MM.1S (cell line): ENCODE measurements around the gene TERC.

Experiments
- DNase-seq: peaks from one replicate; pipeline ENCODE4 v3.0.0-alpha.2; 2015
- H2AFZ ChIP-seq: fragments of 300-600 bp; sonication (generic); 2 replicates; pipeline ENCODE4 v1.6.0; 2016; ENCODE audit warnings: antibody characterized with exemption, low read length
- H3F3A ChIP-seq: fragments of 300-600 bp; sonication (generic); 2 replicates; pipeline ENCODE4 v1.6.1; 2016; ENCODE audit warnings: mild to moderate bottlenecking, antibody characterized with exemption, low read length, moderate library complexity, mixed read lengths; ENCODE audit not compliant: insufficient read depth
- H3K27ac ChIP-seq: fragments of 300-600 bp; sonication (generic); 2 replicates; pipeline ENCODE4 v1.5.1; 2016; ENCODE audit warnings: mild to moderate bottlenecking, low read length
- H3K27me3 ChIP-seq: fragments of 300-600 bp; sonication (generic); replicated peaks from 2 replicates; pipeline ENCODE4 v1.6.0; 2016; ENCODE audit warnings: low read length; ENCODE audit not compliant: insufficient read depth
- H3K36me3 ChIP-seq: fragments of 300-600 bp; sonication (generic); replicated peaks from 2 replicates; pipeline ENCODE4 v1.6.1; 2016; ENCODE audit warnings: mild to moderate bottlenecking, low read length, mixed read lengths; ENCODE audit not compliant: insufficient read depth
- H3K4me1 ChIP-seq: fragments of 300-600 bp; sonication (generic); 2 replicates; pipeline ENCODE4 v1.6.1; 2016; ENCODE audit warnings: low read length, mixed read lengths
- H3K4me2 ChIP-seq: fragments of 300-600 bp; sonication (generic); 2 replicates; pipeline ENCODE4 v1.6.0; 2016; ENCODE audit warnings: low read depth, low read length
- H3K4me3 ChIP-seq: fragments of 300-600 bp; sonication (generic); 2 replicates; pipeline ENCODE4 v1.5.1; 2016; ENCODE audit warnings: low read length, mixed read lengths
- H3K79me2 ChIP-seq: fragments of 300-600 bp; sonication (generic); 2 replicates; pipeline ENCODE4 v1.6.1; 2016; ENCODE audit warnings: mixed run types, low read length, mixed read lengths
- H3K9ac ChIP-seq: fragments of 300-600 bp; sonication (generic); 2 replicates; pipeline ENCODE4 v1.6.1; 2016; ENCODE audit warnings: low read length, mixed read lengths
- H3K9me2 ChIP-seq: fragments of 300-600 bp; sonication (generic); replicated peaks from 2 replicates; pipeline ENCODE4 v1.6.1; 2016; ENCODE audit warnings: mild to moderate bottlenecking, low read length, mixed read lengths; ENCODE audit not compliant: insufficient read depth
- H3K9me3 ChIP-seq: fragments of 300-600 bp; sonication (generic); replicated peaks from 2 replicates; pipeline ENCODE4 v1.6.1; 2016; ENCODE audit warnings: mild to moderate bottlenecking, low read length, mixed read lengths; ENCODE audit not compliant: insufficient read depth
- H4K20me1 ChIP-seq: fragments of 300-600 bp; sonication (generic); 2 replicates; pipeline ENCODE4 v1.6.1; 2016; ENCODE audit warnings: mild to moderate bottlenecking, low read length, moderate library complexity, mixed read lengths; ENCODE audit not compliant: insufficient read depth
- CTCF ChIP-seq: fragments of 300-600 bp; sonication (generic); IDR thresholded peaks from 2 replicates; pipeline ENCODE4 v1.5.1; 2016; ENCODE audit warnings: antibody characterized with exemption, low read length, mixed read lengths
- EZH2 ChIP-seq: fragments of 300-600 bp; sonication (generic); optimal IDR thresholded peaks from 2 replicates; pipeline ENCODE3; 2017; ENCODE audit warnings: low read depth, mild to moderate bottlenecking, antibody characterized with exemption, low read length, mixed read lengths
- EZH2phosphoT487 ChIP-seq: fragments of 300-600 bp; sonication (generic); IDR thresholded peaks from 2 replicates; pipeline ENCODE4 v1.6.1; 2018; ENCODE audit warnings: antibody characterized with exemption, low read length

TERC gene

GRCh38 chr3:169781209-169781855 is 16.5 kb upstream of the TERC start:
- Histone ChIP-seq H3K27me3 (no peaks in the 10 kb centered on the region), H3K36me3 (peaks cover 26% of the 10 kb centered on the region; the same call in 1 of the 2 replicates), H2AFZ (no peak overlapping the region), H3K79me2 (peaks cover 33% of the 10 kb centered on the region), H3K27ac (no peak overlapping the region), H3K4me3 (no peak overlapping the region), H3K9ac (no peak overlapping the region), H3K4me2 (no peak overlapping the region), H3F3A (no peaks in the 10 kb centered on the region), H3K9me2 (no peaks in the 10 kb centered on the region), H3K4me1 (no peaks in the 10 kb centered on the region), H4K20me1 (no peaks in the 10 kb centered on the region), H3K9me3 (no peaks in the 10 kb centered on the region)
- no peak for DNase-seq
- no peak for TF ChIP-seq CTCF
- no peak for TF ChIP-seq EZH2phosphoT487

GRCh38 chr3:169780742-169781141 is 15.9 kb upstream of the TERC start:
- Histone ChIP-seq H4K20me1 (peaks cover 4% of the 10 kb centered on the region; the same call in 1 of the 2 replicates), H3K27me3 (no peaks in the 10 kb centered on the region), H3K9me3 (no peaks in the 10 kb centered on the region), H2AFZ (no peak overlapping the region), H3K27ac (no peak overlapping the region), H3F3A (no peaks in the 10 kb centered on the region), H3K36me3 (peaks cover 22% of the 10 kb centered on the region; the same call in 1 of the 2 replicates), H3K9ac (no peak overlapping the region), H3K4me1 (0 out of 2 replicates have a peak, but pooled peaks cover under 1% of the 10 kb centered on the region), H3K4me3 (no peak overlapping the region), H3K4me2 (no peak overlapping the region), H3K79me2 (peaks cover 39% of the 10 kb centered on the region), H3K9me2 (no peaks in the 10 kb centered on the region)
- TF ChIP-seq CTCF (no peak), EZH2 (no peak), EZH2phosphoT487 (no peak)
- no peak for DNase-seq

GRCh38 chr3:169777822-169778221 is 13.0 kb upstream of the TERC start:
- Histone ChIP-seq H3F3A (peaks cover 14% of the 10 kb centered on the region), H3K27me3 (no peaks in the 10 kb centered on the region), H4K20me1 (peaks cover 5% of the 10 kb centered on the region; the same call in 1 of the 2 replicates), H3K79me2 (peaks cover 63% of the 10 kb centered on the region), H3K9me2 (no peaks in the 10 kb centered on the region), H3K9ac (no peak overlapping the region), H3K27ac (no peak overlapping the region), H3K4me2 (no peak overlapping the region), H2AFZ (no peak overlapping the region), H3K4me3 (no peak overlapping the region), H3K9me3 (no peaks in the 10 kb centered on the region), H3K36me3 (peaks cover 14% of the 10 kb centered on the region; the same call in 1 of the 2 replicates), H3K4me1 (peaks cover 18% of the 10 kb centered on the region)
- no peak for TF ChIP-seq EZH2phosphoT487
- TF ChIP-seq EZH2: no peak
- TF ChIP-seq CTCF: no peak
- DNase-seq: no peak
